WTC11 (cell line): ENCODE data around the gene CBR1. TPM values are rescaled to one million over a fixed set of nuclear protein-coding genes. Genes with fewer than 3 reads are reported as not detected.

Source experiments
- AR ChIP-seq: fragments of 250-450 bp; sonication (Bioruptor Pico); IDR thresholded peaks from 2 replicates; pipeline ENCODE4 v1.9.0; 2021; ENCODE audit warnings: mild to moderate bottlenecking
- ATF1 ChIP-seq: sonication (generic); formaldehyde crosslinking; IDR thresholded peaks from 2 replicates; pipeline ENCODE4 v1.8.1; 2023; ENCODE audit warnings: mild to moderate bottlenecking, moderate library complexity, missing genetic modification reagents
- CDX4 ChIP-seq: fragments of 250-450 bp; sonication (Bioruptor Pico); IDR thresholded peaks from 2 replicates; pipeline ENCODE4 v1.9.0; 2021; ENCODE audit warnings: moderate library complexity, mild to moderate bottlenecking, inconsistent platforms, borderline replicate concordance
- CREM ChIP-seq: sonication (generic); formaldehyde crosslinking; IDR thresholded peaks from 2 replicates; pipeline ENCODE4 v1.8.1; 2022; ENCODE audit warnings: mild to moderate bottlenecking, missing genetic modification reagents, moderate library complexity
- E2F4 ChIP-seq: sonication (generic); formaldehyde crosslinking; IDR thresholded peaks from 2 replicates; pipeline ENCODE4 v1.8.1; 2022; ENCODE audit warnings: low read depth, mild to moderate bottlenecking, moderate library complexity, missing genetic modification reagents, borderline replicate concordance
- ERG ChIP-seq: fragments of 250-450 bp; sonication (Bioruptor Pico); IDR thresholded peaks from 2 replicates; pipeline ENCODE4 v1.8.0; 2021; ENCODE audit warnings: mild to moderate bottlenecking
- ETV6 ChIP-seq: sonication (generic); formaldehyde crosslinking; IDR thresholded peaks from 2 replicates; pipeline ENCODE4 v1.8.1; 2022; ENCODE audit warnings: mild to moderate bottlenecking, missing genetic modification reagents
- FOXJ3 ChIP-seq: sonication (generic); formaldehyde crosslinking; IDR thresholded peaks from 2 replicates; pipeline ENCODE4 v1.9.0; 2021; ENCODE audit warnings: missing genetic modification reagents, mild to moderate bottlenecking, borderline replicate concordance
- HMGXB4 ChIP-seq: sonication (generic); formaldehyde crosslinking; IDR thresholded peaks from 2 replicates; pipeline ENCODE4 v1.8.1; 2023; ENCODE audit warnings: mild to moderate bottlenecking, moderate library complexity, missing genetic modification reagents
- IRF2 ChIP-seq: sonication (generic); formaldehyde crosslinking; IDR thresholded peaks from 2 replicates; pipeline ENCODE4 v1.8.0; 2022; ENCODE audit warnings: low read depth, missing genetic modification reagents, borderline replicate concordance
- KAT7 ChIP-seq: sonication (generic); formaldehyde crosslinking; IDR thresholded peaks from 2 replicates; pipeline ENCODE4 v1.8.1; 2023; ENCODE audit warnings: missing genetic modification reagents, mild to moderate bottlenecking, borderline replicate concordance
- MYBL2 ChIP-seq: sonication (generic); formaldehyde crosslinking; IDR thresholded peaks from 2 replicates; pipeline ENCODE4 v1.8.1; 2023; ENCODE audit warnings: mild to moderate bottlenecking, moderate library complexity, missing genetic modification reagents
- NR3C1 ChIP-seq: sonication (generic); formaldehyde crosslinking; conservative IDR thresholded peaks from 2 replicates; pipeline ENCODE4 v1.8.1; 2023; ENCODE audit warnings: low read depth, mild to moderate bottlenecking, missing genetic modification reagents
- OVOL2 ChIP-seq: fragments of 250-450 bp; sonication (Bioruptor Pico); IDR thresholded peaks from 2 replicates; pipeline ENCODE4 v1.9.0; 2021; ENCODE audit warnings: mild to moderate bottlenecking, borderline replicate concordance
- PRRX2 ChIP-seq: fragments of 250-450 bp; sonication (Bioruptor Pico); IDR thresholded peaks from 2 replicates; pipeline ENCODE4 v1.8.0; 2021; ENCODE audit warnings: mild to moderate bottlenecking
- SOX15 ChIP-seq: fragments of 250-450 bp; sonication (Bioruptor Pico); IDR thresholded peaks from 2 replicates; pipeline ENCODE4 v1.9.0; 2021; ENCODE audit warnings: mild to moderate bottlenecking
- TEAD1 ChIP-seq: sonication (generic); formaldehyde crosslinking; IDR thresholded peaks from 2 replicates; pipeline ENCODE4 v1.8.0; 2022; ENCODE audit warnings: mild to moderate bottlenecking, missing genetic modification reagents
- USF2 ChIP-seq: sonication (generic); formaldehyde crosslinking; IDR thresholded peaks from 2 replicates; pipeline ENCODE4 v1.8.1; 2023; ENCODE audit warnings: mild to moderate bottlenecking, missing genetic modification reagents, moderate library complexity
- ZBTB21 ChIP-seq: sonication (generic); formaldehyde crosslinking; IDR thresholded peaks from 2 replicates; pipeline ENCODE4 v1.8.1; 2023; ENCODE audit warnings: mild to moderate bottlenecking, missing genetic modification reagents, borderline replicate concordance
- total RNA-seq: library from RNA; stranded (reverse); gene quantifications from 3 replicates; pipeline ENCODE4 v1.2.3, GENCODE V29; 2021
- TF ChIP-seq, protein P1 (sequence below): fragments of 250-450 bp; sonication (Bioruptor Pico); IDR thresholded peaks from 2 replicates; pipeline ENCODE4 v1.9.0; 2021; ENCODE audit warnings: mild to moderate bottlenecking, borderline replicate concordance
- TF ChIP-seq, protein P2 (sequence below): sonication (generic); formaldehyde crosslinking; IDR thresholded peaks from 2 replicates; pipeline ENCODE4 v1.8.0; 2022; ENCODE audit warnings: mild to moderate bottlenecking, missing genetic modification reagents

The CBR1 gene
- total RNA-seq, 1 experiment from 2014 or later = 167 TPM

DNA sequence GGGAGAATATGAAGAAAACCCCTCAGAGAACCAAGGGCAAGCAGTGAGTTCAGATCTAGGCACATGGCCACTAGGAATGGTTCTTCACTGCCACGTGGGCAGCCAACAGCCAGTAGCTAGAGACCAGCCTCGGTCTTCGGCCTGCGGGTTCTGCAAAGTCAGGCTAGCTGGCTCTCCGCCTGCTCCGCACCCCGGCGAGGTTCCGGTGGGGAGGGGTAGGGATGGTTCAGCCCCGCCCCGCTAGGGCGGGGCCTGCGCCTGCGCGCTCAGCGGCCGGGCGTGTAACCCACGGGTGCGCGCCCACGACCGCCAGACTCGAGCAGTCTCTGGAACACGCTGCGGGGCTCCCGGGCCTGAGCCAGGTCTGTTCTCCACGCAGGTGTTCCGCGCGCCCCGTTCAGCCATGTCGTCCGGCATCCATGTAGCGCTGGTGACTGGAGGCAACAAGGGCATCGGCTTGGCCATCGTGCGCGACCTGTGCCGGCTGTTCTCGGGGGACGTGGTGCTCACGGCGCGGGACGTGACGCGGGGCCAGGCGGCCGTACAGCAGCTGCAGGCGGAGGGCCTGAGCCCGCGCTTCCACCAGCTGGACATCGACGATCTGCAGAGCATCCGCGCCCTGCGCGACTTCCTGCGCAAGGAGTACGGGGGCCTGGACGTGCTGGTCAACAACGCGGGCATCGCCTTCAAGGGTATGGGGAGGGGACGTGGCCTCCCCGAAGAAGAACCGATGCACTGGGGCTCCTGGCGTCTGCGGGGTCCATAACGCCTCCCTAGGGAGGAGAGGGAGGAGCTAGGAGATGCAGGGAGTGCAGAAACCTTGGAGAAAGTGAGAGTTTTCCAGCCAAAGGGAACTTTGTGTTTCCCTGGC, at the start of gene CBR1 (continued):
- peak; percentile 87 for TF ChIP-seq HMGXB4 (CRISPR knock-in tag)
- TF ChIP-seq CREM (CRISPR knock-in tag) = 0 out of 2 replicates have a peak, but pooled peaks have one; percentile 22
- 0 out of 2 replicates have a peak, but pooled peaks have one; percentile 79 for TF ChIP-seq NR3C1 (CRISPR knock-in tag)
- no peak for TF ChIP-seq SOX15
- no peak for TF ChIP-seq CDX4 (CRISPR knock-in tag)
- peak; percentile 93 for TF ChIP-seq USF2 (CRISPR knock-in tag)
- TF ChIP-seq AR = no peak
- no peak for TF ChIP-seq FOXJ3 (CRISPR knock-in tag)
- peak; percentile 72; the same call in 1 of the 2 replicates for TF ChIP-seq TEAD1 (CRISPR knock-in tag)
- no peak for TF ChIP-seq IRF2 (CRISPR knock-in tag)
- peak; percentile 68; the same call in 1 of the 2 replicates for TF ChIP-seq KAT7 (CRISPR knock-in tag)
- TF ChIP-seq PRRX2 (CRISPR knock-in tag) = no peak
- TF ChIP-seq MYBL2 = peak; percentile 68; the same call in 1 of the 2 replicates
- TF ChIP-seq, protein P1, sequence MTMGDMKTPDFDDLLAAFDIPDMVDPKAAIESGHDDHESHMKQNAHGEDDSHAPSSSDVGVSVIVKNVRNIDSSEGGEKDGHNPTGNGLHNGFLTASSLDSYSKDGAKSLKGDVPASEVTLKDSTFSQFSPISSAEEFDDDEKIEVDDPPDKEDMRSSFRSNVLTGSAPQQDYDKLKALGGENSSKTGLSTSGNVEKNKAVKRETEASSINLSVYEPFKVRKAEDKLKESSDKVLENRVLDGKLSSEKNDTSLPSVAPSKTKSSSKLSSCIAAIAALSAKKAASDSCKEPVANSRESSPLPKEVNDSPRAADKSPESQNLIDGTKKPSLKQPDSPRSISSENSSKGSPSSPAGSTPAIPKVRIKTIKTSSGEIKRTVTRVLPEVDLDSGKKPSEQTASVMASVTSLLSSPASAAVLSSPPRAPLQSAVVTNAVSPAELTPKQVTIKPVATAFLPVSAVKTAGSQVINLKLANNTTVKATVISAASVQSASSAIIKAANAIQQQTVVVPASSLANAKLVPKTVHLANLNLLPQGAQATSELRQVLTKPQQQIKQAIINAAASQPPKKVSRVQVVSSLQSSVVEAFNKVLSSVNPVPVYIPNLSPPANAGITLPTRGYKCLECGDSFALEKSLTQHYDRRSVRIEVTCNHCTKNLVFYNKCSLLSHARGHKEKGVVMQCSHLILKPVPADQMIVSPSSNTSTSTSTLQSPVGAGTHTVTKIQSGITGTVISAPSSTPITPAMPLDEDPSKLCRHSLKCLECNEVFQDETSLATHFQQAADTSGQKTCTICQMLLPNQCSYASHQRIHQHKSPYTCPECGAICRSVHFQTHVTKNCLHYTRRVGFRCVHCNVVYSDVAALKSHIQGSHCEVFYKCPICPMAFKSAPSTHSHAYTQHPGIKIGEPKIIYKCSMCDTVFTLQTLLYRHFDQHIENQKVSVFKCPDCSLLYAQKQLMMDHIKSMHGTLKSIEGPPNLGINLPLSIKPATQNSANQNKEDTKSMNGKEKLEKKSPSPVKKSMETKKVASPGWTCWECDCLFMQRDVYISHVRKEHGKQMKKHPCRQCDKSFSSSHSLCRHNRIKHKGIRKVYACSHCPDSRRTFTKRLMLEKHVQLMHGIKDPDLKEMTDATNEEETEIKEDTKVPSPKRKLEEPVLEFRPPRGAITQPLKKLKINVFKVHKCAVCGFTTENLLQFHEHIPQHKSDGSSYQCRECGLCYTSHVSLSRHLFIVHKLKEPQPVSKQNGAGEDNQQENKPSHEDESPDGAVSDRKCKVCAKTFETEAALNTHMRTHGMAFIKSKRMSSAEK (CRISPR knock-in tag) = peak; percentile 56; the same call in 1 of the 2 replicates
- TF ChIP-seq ATF1 = peak; percentile 58; the same call in 1 of the 2 replicates
- TF ChIP-seq E2F4 = no peak
- TF ChIP-seq, protein P2, sequence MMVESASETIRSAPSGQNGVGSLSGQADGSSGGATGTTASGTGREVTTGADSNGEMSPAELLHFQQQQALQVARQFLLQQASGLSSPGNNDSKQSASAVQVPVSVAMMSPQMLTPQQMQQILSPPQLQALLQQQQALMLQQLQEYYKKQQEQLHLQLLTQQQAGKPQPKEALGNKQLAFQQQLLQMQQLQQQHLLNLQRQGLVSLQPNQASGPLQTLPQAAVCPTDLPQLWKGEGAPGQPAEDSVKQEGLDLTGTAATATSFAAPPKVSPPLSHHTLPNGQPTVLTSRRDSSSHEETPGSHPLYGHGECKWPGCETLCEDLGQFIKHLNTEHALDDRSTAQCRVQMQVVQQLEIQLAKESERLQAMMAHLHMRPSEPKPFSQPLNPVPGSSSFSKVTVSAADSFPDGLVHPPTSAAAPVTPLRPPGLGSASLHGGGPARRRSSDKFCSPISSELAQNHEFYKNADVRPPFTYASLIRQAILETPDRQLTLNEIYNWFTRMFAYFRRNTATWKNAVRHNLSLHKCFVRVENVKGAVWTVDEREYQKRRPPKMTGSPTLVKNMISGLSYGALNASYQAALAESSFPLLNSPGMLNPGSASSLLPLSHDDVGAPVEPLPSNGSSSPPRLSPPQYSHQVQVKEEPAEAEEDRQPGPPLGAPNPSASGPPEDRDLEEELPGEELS = peak; percentile 94
- no peak for TF ChIP-seq ERG (CRISPR knock-in tag)
- TF ChIP-seq OVOL2 (CRISPR knock-in tag) = no peak
- TF ChIP-seq ETV6 (CRISPR knock-in tag) = peak; percentile 57
- TF ChIP-seq ZBTB21 (CRISPR knock-in tag) = peak; percentile 85
